HepG2 (cell line): ENCODE results near the gene TFG. TPM values are rescaled to one million over a fixed set of nuclear protein-coding genes. Genes with fewer than 3 reads are reported as not detected.

Experiments
- FOSL2 ChIP-seq: sonication (generic); formaldehyde crosslinking; IDR thresholded peaks from 2 replicates; pipeline ENCODE4 v1.4.0; 2020; ENCODE audit warnings: missing genetic modification reagents
- MAFG ChIP-seq: sonication (generic); formaldehyde crosslinking; IDR thresholded peaks from 2 replicates; pipeline ENCODE4 v1.5.1; 2020; ENCODE audit warnings: mild to moderate bottlenecking, missing genetic modification reagents
- NFE2 ChIP-seq: sonication (generic); formaldehyde crosslinking; IDR thresholded peaks from 2 replicates; pipeline ENCODE4 v1.4.0; 2020; ENCODE audit warnings: missing genetic modification reagents
- NFIB ChIP-seq: sonication (generic); formaldehyde crosslinking; IDR thresholded peaks from 2 replicates; pipeline ENCODE4 v1.9.0; 2021; ENCODE audit warnings: missing genetic modification reagents, mild to moderate bottlenecking, borderline replicate concordance
- NR2F1 ChIP-seq, 2 experiments: fragments of 450-650 bp in 1 of 2; formaldehyde crosslinking in 1 of 2; IDR thresholded peaks; 2 replicates each; pipeline versions ENCODE4 v1.5.0 to v1.6.1; 2016 to 2020; ENCODE audit warnings: mild to moderate bottlenecking in 1 of 2, missing compliant biosample characterization in 1 of 2, missing genetic modification reagents in 1 of 2, moderate library complexity in 1 of 2
- RFXAP ChIP-seq: sonication (generic); formaldehyde crosslinking; IDR thresholded peaks from 2 replicates; pipeline ENCODE4 v1.4.0; 2020; ENCODE audit warnings: missing genetic modification reagents, borderline replicate concordance
- TARDBP ChIP-seq: sonication (generic); formaldehyde crosslinking; IDR thresholded peaks from 2 replicates; pipeline ENCODE4 v1.8.0; 2022; ENCODE audit warnings: mild to moderate bottlenecking, missing genetic modification reagents
- TBP ChIP-seq: sonication (generic); formaldehyde crosslinking; IDR thresholded peaks from 2 replicates; pipeline ENCODE4 v1.5.0; 2020; ENCODE audit warnings: missing genetic modification reagents
- ZNF335 ChIP-seq: sonication (generic); formaldehyde crosslinking; IDR thresholded peaks from 2 replicates; pipeline ENCODE4 v1.4.0; 2020; ENCODE audit warnings: missing genetic modification reagents
- ZNF354B ChIP-seq: sonication (generic); formaldehyde crosslinking; IDR thresholded peaks from 2 replicates; pipeline ENCODE4 v1.8.0; 2022; ENCODE audit warnings: mild to moderate bottlenecking, missing genetic modification reagents
- ZNF564 ChIP-seq: sonication (generic); formaldehyde crosslinking; IDR thresholded peaks from 2 replicates; pipeline ENCODE4 v1.8.1; 2023; ENCODE audit warnings: mild to moderate bottlenecking, missing genetic modification reagents
- ZNF792 ChIP-seq: IDR thresholded peaks from 2 replicates; pipeline ENCODE4 v1.6.1; 2016
- ZNF816 ChIP-seq: sonication (generic); formaldehyde crosslinking; IDR thresholded peaks from 2 replicates; pipeline ENCODE4 v1.8.0; 2022; ENCODE audit warnings: missing genetic modification reagents, mild to moderate bottlenecking, borderline replicate concordance
- ZNF841 ChIP-seq: sonication (generic); formaldehyde crosslinking; IDR thresholded peaks from 2 replicates; pipeline ENCODE4 v1.8.1; 2023; ENCODE audit warnings: missing genetic modification reagents, borderline replicate concordance
- ZSCAN22 ChIP-seq: sonication (generic); formaldehyde crosslinking; IDR thresholded peaks from 2 replicates; pipeline ENCODE4 v1.4.0; 2020; ENCODE audit warnings: mild to moderate bottlenecking, missing genetic modification reagents
- polyA plus RNA-seq, 8 experiments: library from polyadenylated mRNA; depleted of rRNA in 3 of 8; stranded (reverse) in 7 of 8; unstranded in 1 of 8; fragments of >200 nt; fragmentation: Illumina TruSeq in 4 of 8; extraction: Trizol in 4 of 8; gene quantifications; 2 replicates each; pipeline versions ENCODE4 v1.2.1 to v1.2.3, GENCODE V29; 2011 to 2016; ENCODE audit warnings: low read depth in 4 of 8, missing spikeins in 1 of 8, mixed read lengths in 1 of 8; ENCODE audit not compliant: insufficient read depth in 1 of 8
- total RNA-seq, 5 experiments: library from RNA; depleted of rRNA; stranded (reverse); fragments of >200 nt; fragmentation: Illumina TruSeq; extraction: Trizol; gene quantifications; 2 replicates each; pipeline ENCODE4 v1.2.3, GENCODE V29; 2016; ENCODE audit warnings: low read depth in 1 of 5
- TF ChIP-seq, protein P1 (sequence below): fragments of 450-650 bp; IDR thresholded peaks from 2 replicates; pipeline ENCODE4 v1.6.1; 2016
- TF ChIP-seq, protein P2 (sequence below): sonication (generic); formaldehyde crosslinking; IDR thresholded peaks from 2 replicates; pipeline ENCODE4 v1.5.0; 2020; ENCODE audit warnings: mild to moderate bottlenecking, missing genetic modification reagents, moderate library complexity
- TF ChIP-seq, protein P3 (sequence below): sonication (generic); formaldehyde crosslinking; IDR thresholded peaks from 2 replicates; pipeline ENCODE4 v1.4.0; 2020; ENCODE audit warnings: missing genetic modification reagents, borderline replicate concordance
- TF ChIP-seq, protein P4 (sequence below): sonication (generic); formaldehyde crosslinking; IDR thresholded peaks from 2 replicates; pipeline ENCODE4 v1.5.1; 2020; ENCODE audit warnings: mild to moderate bottlenecking, moderate library complexity, missing genetic modification reagents

Gene TFG
- total and polyA plus RNA-seq, 2 of the 13 experiments (the other 11 are each of a cell fraction or from before 2014, with no cell fraction given) = 53.6 to 71.7 TPM

DNA sequence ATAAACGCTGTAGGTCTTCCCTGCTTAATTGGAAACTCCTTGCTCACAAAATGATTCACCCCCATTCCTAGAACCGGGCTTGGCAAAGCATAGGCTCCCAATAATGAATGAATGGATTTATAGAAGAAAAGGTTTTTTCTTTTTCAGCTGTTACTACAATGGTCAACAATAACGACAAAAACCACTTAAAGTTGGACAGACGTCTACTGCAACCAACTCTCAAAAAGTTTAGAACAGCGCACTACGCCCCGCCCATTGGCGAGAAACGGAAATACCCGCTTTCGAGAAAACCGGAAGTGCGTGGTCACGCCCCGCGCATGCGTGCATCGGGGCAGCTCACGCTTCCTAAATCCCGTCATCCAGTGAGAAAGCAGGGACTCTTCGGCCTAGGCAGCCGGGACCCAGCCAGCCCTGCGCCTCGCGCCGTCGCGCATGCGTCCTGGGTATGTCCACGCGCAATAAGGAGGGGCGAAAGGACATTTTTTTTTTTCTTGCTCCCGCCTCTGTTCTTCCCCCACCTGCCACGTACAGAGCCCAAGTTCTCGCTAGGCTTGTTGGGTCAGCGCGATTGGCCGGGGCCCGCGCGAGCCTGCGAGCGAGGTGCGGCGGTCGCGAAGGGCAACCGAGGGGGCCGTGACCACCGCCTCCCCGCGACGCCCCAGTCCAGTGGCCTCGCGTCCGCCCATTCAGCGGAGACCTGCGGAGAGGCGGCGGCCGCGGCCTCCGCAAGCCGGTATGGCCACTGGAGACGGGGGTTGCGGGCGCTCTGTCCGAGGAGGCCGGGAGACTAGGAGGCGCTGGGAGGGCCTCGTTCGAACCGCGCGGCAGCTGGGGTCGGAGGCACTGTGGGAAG, at the start of gene TFG (continued):
- TF ChIP-seq, protein P1, sequence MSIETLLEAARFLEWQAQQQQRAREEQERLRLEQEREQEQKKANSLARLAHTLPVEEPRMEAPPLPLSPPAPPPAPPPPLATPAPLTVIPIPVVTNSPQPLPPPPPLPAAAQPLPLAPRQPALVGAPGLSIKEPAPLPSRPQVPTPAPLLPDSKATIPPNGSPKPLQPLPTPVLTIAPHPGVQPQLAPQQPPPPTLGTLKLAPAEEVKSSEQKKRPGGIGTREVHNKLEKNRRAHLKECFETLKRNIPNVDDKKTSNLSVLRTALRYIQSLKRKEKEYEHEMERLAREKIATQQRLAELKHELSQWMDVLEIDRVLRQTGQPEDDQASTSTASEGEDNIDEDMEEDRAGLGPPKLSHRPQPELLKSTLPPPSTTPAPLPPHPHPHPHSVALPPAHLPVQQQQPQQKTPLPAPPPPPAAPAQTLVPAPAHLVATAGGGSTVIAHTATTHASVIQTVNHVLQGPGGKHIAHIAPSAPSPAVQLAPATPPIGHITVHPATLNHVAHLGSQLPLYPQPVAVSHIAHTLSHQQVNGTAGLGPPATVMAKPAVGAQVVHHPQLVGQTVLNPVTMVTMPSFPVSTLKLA = peak; percentile 40; the same call in 1 of the 2 replicates
- TF ChIP-seq NFIB (CRISPR knock-in tag) (no peak), ZNF816 (CRISPR knock-in tag) (peak; percentile 46; the same call in 1 of the 2 replicates), FOSL2 (CRISPR knock-in tag) (peak; percentile 24; the same call in 1 of the 2 replicates), ZNF792 (CRISPR knock-in tag) (peak; percentile 67; the same call in 1 of the 2 replicates), NFE2 (CRISPR knock-in tag) (no peak), TARDBP (CRISPR knock-in tag) (0 out of 2 replicates have a peak, but pooled peaks have one; percentile 60), ZSCAN22 (no peak), ZNF335 (CRISPR knock-in tag) (peak; percentile 26; the same call in 1 of the 2 replicates), RFXAP (CRISPR knock-in tag) (peak; percentile 22; the same call in 1 of the 2 replicates), TBP (CRISPR knock-in tag) (no peak), ZNF564 (no peak), ZNF841 (CRISPR knock-in tag) (0 out of 2 replicates have a peak, but pooled peaks have one; percentile 24), ZNF354B (CRISPR knock-in tag) (no peak), NR2F1 (CRISPR knock-in tag; IDR thresholded peaks at IDR 0.05) (no peak), MAFG (no peak)
- TF ChIP-seq, protein P2, sequence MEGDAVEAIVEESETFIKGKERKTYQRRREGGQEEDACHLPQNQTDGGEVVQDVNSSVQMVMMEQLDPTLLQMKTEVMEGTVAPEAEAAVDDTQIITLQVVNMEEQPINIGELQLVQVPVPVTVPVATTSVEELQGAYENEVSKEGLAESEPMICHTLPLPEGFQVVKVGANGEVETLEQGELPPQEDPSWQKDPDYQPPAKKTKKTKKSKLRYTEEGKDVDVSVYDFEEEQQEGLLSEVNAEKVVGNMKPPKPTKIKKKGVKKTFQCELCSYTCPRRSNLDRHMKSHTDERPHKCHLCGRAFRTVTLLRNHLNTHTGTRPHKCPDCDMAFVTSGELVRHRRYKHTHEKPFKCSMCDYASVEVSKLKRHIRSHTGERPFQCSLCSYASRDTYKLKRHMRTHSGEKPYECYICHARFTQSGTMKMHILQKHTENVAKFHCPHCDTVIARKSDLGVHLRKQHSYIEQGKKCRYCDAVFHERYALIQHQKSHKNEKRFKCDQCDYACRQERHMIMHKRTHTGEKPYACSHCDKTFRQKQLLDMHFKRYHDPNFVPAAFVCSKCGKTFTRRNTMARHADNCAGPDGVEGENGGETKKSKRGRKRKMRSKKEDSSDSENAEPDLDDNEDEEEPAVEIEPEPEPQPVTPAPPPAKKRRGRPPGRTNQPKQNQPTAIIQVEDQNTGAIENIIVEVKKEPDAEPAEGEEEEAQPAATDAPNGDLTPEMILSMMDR = no peak
- TF ChIP-seq, protein P3, sequence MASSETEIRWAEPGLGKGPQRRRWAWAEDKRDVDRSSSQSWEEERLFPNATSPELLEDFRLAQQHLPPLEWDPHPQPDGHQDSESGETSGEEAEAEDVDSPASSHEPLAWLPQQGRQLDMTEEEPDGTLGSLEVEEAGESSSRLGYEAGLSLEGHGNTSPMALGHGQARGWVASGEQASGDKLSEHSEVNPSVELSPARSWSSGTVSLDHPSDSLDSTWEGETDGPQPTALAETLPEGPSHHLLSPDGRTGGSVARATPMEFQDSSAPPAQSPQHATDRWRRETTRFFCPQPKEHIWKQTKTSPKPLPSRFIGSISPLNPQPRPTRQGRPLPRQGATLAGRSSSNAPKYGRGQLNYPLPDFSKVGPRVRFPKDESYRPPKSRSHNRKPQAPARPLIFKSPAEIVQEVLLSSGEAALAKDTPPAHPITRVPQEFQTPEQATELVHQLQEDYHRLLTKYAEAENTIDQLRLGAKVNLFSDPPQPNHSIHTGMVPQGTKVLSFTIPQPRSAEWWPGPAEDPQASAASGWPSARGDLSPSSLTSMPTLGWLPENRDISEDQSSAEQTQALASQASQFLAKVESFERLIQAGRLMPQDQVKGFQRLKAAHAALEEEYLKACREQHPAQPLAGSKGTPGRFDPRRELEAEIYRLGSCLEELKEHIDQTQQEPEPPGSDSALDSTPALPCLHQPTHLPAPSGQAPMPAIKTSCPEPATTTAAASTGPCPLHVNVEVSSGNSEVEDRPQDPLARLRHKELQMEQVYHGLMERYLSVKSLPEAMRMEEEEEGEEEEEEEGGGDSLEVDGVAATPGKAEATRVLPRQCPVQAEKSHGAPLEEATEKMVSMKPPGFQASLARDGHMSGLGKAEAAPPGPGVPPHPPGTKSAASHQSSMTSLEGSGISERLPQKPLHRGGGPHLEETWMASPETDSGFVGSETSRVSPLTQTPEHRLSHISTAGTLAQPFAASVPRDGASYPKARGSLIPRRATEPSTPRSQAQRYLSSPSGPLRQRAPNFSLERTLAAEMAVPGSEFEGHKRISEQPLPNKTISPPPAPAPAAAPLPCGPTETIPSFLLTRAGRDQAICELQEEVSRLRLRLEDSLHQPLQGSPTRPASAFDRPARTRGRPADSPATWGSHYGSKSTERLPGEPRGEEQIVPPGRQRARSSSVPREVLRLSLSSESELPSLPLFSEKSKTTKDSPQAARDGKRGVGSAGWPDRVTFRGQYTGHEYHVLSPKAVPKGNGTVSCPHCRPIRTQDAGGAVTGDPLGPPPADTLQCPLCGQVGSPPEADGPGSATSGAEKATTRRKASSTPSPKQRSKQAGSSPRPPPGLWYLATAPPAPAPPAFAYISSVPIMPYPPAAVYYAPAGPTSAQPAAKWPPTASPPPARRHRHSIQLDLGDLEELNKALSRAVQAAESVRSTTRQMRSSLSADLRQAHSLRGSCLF (CRISPR knock-in tag) = no peak
- TF ChIP-seq, protein P4, sequence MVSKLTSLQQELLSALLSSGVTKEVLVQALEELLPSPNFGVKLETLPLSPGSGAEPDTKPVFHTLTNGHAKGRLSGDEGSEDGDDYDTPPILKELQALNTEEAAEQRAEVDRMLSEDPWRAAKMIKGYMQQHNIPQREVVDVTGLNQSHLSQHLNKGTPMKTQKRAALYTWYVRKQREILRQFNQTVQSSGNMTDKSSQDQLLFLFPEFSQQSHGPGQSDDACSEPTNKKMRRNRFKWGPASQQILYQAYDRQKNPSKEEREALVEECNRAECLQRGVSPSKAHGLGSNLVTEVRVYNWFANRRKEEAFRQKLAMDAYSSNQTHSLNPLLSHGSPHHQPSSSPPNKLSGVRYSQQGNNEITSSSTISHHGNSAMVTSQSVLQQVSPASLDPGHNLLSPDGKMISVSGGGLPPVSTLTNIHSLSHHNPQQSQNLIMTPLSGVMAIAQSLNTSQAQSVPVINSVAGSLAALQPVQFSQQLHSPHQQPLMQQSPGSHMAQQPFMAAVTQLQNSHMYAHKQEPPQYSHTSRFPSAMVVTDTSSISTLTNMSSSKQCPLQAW (CRISPR knock-in tag) = peak; percentile 82
